Hindlimb muscle (tissue), 1 donor: ENCODE measurements around the gene PNMA8B. TPM values are rescaled to one million over a fixed set of nuclear protein-coding genes. Genes with fewer than 3 reads are reported as not detected.
"Not testable (repeated sequence)": the region's sequence is repeated elsewhere in the genome, so short reads cannot be mapped to it uniquely, and the experiment has no call there.

Source experiments
- DNase-seq: peaks from one replicate; pipeline ENCODE4 v3.0.0-alpha.2; 2013
- polyA plus RNA-seq: library from polyadenylated mRNA; unstranded; fragments of 120-200 nt; gene quantifications from one replicate; pipeline ENCODE4 v1.2.1, GENCODE V29; 2013; ENCODE audit not compliant: insufficient read length

PNMA8B gene
- 3.0 TPM for polyA plus RNA-seq

DNA sequence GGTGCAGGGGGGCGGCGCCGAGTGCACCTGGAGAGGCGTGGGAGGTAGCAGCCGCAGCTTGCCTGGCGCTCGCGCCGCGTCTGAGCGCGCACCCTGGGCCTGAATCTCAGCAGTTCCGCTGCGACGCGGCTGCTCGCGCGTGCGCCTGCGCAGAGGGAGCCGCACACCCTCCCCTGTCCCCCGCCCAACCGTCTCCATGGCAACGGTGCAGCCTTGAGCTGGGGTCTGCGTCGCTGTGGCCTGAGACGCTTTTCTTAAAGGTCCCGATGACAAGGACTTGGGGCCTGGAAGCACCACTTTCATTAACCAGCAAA is at the start of gene PNMA8B:
Gene PNMA8B, minus strand, starts transcription at position 82 of the 314 bp plus-strand sequence. CDS start 402 bp downstream, outside the sequence.
- DNase-seq: peak; percentile 87

DNA sequence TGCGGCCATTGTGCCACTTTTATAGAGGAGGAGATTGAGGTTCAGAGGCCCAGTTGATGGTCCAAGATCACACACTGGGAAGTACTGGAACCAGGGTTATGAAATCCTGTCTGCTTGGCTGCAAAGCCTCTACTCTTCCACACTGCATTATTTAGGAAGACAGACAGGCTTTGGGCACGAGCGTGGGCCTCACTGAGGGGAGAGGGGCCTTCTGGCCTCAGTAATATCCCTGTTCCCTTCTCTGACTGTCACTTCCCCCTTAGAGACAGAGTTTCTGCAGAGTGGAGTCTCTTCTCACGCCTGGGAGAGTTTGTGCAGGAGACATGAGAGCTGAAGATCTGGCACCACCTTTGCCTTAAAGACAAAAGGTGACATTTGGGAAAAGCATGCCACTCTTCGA is 49.0 kb upstream of the PNMA8B start:
- no peak for DNase-seq

GRCh38 chr19:46542428-46543230 is 47.0 kb upstream of the PNMA8B start:
- peak; percentile 84 for DNase-seq

DNA sequence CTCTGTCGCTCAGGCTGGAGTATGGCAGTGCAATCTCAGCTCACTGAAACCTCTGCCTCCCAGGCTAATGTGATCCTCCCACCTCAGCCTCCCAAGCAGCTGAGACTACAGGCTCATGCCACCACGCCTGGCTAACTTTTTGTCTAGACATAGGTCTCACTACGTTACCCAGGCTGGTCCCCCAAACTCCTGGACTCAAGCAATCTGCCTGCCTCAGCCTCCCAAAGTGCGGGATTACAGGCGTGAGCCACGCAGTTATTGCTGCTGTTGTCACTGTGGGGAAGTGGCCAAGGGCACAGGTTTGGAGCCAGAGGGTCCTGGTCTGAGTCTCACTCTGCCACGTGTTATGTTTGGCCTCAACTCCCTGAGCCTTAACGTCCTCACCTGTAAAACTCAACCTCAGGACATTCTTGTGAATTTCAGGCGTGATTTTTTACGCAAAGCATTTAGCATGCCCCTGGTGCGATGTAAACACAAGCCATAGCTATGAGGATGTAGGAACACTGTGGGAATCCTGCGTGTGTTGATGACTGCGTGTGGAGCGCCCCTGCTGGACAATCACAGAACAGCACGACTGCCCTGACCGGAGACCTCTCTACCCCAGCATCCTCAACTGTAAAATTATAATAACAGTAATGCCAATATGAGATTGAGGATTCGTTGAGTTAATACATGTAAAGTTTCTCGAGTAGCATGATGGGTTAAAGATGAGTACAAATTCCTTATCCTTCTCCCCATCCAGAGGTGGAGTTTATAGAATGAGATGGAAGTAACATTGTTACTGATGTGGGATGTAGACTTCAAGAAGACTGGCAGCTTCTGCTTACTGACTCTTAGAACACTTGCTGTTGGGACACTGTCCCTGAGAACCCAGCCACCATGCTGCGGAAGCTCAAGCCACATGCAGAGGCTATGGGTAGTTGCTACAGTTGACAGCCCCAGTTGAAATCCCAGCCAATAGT is 41.8 kb upstream of the PNMA8B start:
- no peak for DNase-seq

GRCh38 chr19:46536391-46536790 is 40.7 kb upstream of the PNMA8B start:
- no peak for DNase-seq

DNA sequence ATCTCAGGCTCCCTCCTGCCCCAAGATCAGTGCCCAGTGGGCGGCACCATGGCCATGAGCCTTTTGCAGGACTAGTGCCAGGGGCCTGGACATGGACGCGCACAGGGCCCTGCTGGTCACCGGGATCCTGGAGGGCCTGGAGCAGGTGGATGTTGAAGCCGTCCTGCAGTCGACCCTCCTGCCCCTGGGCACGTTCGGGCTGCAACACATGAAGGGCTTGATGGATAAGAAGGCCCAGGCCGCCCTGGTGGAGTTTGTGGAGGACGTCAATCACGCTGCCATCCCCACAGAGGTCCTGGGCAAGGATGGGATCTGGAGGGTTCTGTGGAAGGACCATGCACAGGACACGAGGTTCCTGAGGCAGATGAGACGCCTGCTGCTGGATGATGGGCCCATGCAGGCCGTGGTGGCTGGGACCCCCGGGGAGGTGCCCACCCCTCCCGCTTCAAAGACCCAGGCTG is 38.0 kb upstream of the PNMA8B start:
- no peak for DNase-seq

DNA sequence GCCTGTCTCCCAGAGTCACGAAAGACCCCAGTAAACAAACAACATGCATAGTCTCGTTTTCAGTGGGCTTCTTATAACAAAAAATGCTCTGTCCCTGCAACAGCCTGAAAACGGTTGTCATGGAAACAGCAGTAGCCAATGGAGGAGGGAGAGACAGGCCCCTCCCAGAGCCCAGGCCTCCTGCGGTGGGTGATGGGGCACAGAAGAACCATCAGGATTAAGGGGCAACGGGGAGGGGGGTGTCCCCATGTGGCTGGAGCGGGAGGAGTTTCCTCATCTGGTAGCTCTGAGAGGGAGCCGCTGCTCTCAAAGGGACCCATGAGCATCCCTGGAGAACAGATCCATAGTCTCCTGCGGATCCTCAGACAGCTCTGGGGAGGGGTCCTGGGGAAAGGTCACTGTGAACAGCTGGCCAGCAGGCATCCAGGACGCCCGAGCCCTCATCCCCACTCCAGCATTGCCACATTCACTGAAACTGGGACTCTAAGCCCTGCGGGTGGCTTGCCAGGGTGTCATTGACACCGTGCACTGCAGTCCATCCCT is 37.5 kb upstream of the PNMA8B start:
- no peak for DNase-seq

GRCh38 chr19:46530636-46531035 is 35.0 kb upstream of the PNMA8B start:
- no peak for DNase-seq

- DNase-seq: peak; percentile 74
Observed at GRCh38 chr19:46529622-46530451, 34.2 kb upstream of the PNMA8B start.

DNA sequence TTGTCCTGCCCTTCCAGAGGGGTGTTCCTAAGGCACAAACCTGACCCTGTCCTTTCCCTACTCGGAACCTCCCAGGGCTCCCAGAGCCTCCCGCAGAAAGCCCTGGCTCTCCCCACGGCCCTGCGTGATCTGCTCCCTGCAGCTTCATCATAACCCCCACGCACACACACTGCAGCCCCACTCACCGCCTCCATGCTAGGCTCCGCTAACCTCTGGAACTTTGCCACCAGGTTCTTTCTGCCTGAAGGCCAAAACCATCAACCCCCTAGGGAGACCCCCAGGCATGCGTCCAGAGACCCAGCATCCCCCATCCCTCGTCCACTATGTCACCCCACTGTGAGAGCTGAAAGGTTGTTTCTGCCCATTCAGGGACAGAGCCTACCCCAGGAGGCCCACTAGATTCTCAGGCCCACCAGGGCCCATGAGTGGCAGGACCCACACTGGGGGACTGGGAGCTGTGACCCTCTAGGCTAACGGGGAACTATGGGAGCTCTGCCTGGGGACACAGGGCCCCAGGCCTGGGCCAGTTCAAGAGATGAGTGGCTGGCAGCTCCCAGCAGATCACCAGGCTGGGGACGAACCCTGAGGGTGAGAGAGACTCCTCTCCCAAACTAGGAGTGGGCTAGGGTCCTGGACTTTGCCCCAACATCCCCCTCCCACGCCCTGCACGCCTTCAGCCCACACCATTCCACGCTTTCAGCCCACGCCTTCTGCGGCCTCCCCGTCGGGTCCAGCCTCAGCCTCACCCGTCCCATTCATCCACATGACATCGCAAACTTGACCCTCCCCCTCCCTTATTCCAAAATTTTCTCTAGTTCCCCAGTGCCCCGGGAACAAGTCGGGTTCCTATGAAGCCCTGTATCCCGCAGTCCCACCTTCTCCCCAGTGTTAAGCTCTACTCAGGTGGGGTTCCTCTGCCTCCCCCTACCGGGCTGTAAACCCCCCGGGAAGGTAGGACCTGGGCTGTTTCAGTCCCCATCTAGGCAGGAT is 33.2 kb upstream of the PNMA8B start:
- no peak for DNase-seq

DNA sequence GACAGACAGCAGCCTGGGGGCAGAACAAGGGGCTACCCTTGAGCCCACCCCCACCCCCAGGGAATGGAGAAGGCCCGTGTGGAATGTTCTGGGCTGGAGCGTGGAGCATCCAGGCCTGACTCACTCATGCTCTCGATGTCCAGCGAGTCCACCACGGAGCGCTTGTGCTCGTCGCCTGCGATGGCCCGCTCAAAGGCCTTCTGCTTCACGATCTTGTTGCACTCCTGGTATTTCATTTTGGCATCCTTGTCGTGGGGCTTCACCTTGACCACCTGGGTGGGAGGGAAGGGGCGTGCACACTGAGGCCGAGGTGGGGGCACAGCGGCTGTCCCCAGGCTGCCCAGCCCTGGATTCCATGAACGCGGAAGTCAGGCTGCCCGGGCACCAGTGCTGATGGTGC is 31.1 kb upstream of the PNMA8B start:
- DNase-seq: not testable (repeated sequence)

DNA sequence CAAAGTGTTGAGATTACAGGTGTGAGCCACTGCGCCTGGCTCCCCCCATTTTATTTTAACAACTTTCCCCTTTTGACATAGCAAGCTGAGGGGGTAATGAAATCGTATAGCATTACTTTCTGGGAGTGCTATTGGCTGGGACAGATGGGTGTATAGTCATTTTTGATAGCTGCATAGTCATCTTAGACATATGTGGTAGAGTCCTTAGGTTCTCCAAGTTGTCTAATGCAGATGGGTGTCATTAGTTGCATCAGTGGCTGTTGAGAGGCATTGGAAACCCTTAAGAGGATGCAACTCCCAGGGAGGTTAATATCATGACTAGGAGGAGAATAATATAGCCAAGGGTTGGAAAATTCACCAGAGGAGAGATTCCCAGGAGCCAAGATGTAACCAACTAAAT is 28.6 kb upstream of the PNMA8B start:
- no peak for DNase-seq

GRCh38 chr19:46522988-46523387 is 27.3 kb upstream of the PNMA8B start:
- DNase-seq: not testable (repeated sequence)

GRCh38 chr19:46521241-46521868 is 25.7 kb upstream of the PNMA8B start:
- DNase-seq: no peak

- DNase-seq: no peak
Observed at GRCh38 chr19:46520616-46521015, 24.9 kb upstream of the PNMA8B start.

GRCh38 chr19:46517471-46517870 is 21.8 kb upstream of the PNMA8B start:
- no peak for DNase-seq

DNA sequence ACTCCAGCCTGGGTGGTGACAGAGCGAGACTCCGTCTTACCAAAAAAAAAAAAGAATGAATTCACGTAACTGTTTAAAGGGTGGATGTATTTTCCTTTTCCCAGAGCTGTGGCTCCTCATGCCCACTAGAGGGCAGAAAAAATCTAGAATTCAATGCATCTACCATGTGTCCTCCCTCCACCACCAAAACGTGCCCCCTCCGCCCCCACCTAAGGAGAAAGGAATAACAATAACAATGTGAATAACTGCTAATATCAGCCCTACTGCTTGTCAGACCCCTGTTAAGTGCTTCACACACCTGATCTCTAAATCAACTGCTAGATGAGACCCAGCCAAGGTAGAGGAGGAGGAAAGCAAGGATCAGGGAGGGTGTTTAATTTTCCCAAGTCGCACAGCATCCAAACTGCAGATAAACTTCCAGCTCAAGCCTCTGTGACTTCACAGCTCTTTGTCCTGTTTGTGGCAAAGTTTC is 20.2 kb upstream of the PNMA8B start:
- DNase-seq: no peak

GRCh38 chr19:46515290-46515609 is 19.6 kb upstream of the PNMA8B start:
- no peak for DNase-seq

DNA sequence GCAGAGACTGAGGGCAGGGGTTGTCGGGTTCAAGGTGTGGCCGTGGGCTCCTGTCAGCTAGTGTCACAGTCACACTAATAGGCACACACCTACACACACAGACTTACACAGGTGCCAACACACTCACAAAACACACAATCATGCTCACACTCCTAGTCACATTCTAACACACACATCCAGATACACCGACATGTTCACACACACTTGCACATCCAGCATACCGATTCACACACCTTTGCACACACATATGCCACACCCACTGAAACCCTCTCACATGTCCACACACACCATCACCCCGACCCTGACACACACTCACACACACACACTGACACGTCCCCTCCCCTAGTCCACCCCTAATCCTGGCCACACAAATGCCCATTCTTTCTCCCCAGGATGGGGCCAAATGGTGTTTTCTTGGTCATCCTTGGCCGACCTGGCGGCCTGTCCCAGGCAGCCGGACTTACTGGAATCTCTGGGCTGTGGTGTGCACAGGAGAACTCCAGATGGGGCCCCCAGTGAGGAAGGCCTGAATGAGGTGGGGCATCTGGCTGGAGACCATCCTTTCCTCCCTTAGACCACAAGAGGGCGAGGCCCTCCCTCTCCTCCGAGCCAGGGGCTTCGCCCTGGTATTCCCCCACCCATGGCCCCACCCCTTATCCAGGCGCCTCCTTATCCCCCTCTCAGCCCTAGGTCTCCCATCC is 19.1 kb upstream of the PNMA8B start:
- DNase-seq: no peak
